GM23248 (cell line): ENCODE measurements around the gene CDC16.

ENCODE experiments used
- EZH2 ChIP-seq: fragments of 200-600 bp; sonication (generic); IDR thresholded peaks from 2 replicates; pipeline ENCODE4 v1.6.1; 2018; ENCODE audit warnings: antibody characterized with exemption, mild to moderate bottlenecking; ENCODE audit not compliant: insufficient read depth, poor library complexity, severe bottlenecking
- EZH2phosphoT487 ChIP-seq: fragments of 200-600 bp; sonication (generic); IDR thresholded peaks from 2 replicates; pipeline ENCODE4 v1.6.1; 2018; ENCODE audit warnings: antibody characterized with exemption, moderate library complexity, mild to moderate bottlenecking, low read depth; ENCODE audit not compliant: insufficient read depth

DNA sequence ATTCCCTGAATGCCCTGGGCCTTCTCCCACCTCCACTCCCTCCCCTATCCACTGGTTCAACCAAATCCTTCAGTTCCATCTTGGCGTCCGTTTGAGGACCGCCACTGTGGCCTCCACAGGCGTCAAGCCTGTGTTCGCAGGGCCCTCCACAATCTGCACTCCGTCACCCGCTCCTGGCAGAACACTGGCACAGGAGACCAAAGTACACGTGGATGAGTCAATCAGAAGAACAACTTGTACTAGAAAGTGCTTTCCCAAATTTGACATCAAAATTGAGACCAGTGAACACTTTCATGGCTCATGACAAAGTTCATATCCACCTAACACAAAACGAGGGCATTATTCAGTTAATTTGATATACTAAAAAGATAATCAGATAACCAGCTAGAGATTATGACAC lies 6.5 kb upstream of the CDC16 start:
- no peak for TF ChIP-seq EZH2
- TF ChIP-seq EZH2phosphoT487: no peak
